ENCODE results near the gene MAEA.

Gene MAEA

DNA sequence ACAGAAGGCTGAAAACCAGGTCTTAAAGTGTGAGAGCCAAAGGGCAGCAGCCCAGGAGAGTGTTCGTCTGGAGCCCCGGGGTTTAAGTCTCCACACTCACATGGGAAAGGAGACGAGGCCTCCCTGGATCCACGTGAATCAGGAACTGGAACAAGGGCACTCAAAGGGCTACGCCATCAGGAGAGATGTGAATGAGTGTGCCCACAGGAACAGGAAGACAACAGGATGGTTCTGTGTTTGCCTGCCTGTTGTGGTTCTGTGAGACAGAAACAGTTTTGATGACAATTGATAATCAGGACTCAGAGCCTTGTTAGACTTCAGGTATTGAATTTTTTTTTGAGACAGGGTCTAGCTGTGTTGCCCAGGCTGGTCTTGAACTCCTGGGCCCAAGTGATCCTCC is 35.9 kb upstream of the MAEA start:
- DNase-seq (ENCODE audit: low read depth in 1 of 2, low spot score in 1 of 2) = no peak
- no peak for TF ChIP-seq JUND (IDR thresholded peaks at IDR 0.05; ENCODE audit: low read depth)
- in situ Hi-C loops (cut with HindIII; ENCODE audit: low pct_unique_long_range_greater_than_20kb, low sequenced_read_pairs) = no loop called here

DNA sequence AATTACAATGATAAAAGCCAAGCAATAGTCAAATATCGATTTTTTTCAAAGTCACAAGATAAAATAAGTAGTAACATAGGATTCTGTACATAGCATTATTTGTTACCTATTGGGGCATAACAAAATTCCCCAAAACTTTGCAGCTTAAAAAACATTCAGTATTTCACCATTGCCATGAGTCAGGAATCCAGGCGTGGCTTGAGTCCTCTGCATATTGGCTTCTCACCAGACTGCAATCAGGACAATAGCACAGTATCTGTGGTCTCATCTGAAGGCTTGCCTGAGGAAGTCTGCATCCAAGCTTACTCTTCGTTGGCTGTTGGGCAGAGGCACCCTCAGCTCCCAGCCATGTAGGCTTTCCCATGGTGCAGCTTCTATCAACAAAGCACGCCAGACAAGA is 34.5 kb upstream of the MAEA start:
- TF ChIP-seq JUND (IDR thresholded peaks at IDR 0.05; ENCODE audit: low read depth) = no peak

DNA sequence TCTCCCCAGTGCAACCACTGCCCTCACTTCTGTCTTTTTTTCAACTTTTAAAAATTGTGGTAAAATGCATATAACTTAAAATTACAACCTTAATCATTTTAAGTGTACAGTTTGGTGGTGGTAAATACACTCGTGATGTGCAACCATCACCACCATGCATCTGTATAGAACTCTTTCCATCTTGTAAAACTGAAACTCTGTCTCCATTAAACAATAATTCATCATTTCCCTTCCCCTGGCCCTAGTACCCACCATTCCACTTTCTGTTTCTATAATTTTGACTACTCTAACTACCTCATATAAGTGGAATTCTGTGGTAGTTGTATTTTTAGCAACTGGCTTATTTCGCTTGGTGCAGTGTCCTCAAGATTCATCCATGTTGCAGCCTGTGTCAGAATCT is 34.0 kb upstream of the MAEA start:
- in situ Hi-C loops (cut with HindIII; ENCODE audit: low pct_unique_long_range_greater_than_20kb, low sequenced_read_pairs) = no loop called here
- no peak for TF ChIP-seq JUND (IDR thresholded peaks at IDR 0.05; ENCODE audit: low read depth)
- DNase-seq (ENCODE audit: low read depth in 1 of 2, low spot score in 1 of 2) = no peak

More for the DNA sequence above, 34.5 kb upstream of the MAEA start:
- in situ Hi-C loops (cut with HindIII; ENCODE audit: low pct_unique_long_range_greater_than_20kb, low sequenced_read_pairs) = no loop called here
- no peak for DNase-seq (ENCODE audit: low read depth in 1 of 2, low spot score in 1 of 2)

DNA sequence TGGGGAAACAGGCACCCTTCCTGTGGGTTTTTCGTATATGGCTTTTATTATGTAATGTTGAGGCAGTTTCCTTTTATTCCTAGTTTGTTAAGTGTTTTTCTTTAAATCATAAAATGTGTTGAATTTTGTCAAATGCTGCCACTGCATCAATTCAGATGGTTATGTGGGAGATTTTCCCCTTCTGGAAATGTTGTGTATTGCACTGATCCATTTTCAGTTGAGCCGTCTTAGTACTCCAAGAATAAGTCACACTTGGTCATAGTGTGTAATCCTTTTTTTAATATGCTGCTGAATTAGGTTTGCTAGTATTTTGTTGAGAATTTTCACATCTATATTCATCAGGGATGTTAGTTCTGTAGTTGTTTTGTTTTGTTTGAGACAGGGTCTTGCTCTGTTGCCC is 31.2 kb upstream of the MAEA start:
- in situ Hi-C loops (cut with HindIII; ENCODE audit: low pct_unique_long_range_greater_than_20kb, low sequenced_read_pairs) = no loop called here
- TF ChIP-seq JUND (IDR thresholded peaks at IDR 0.05; ENCODE audit: low read depth) = no peak
- no peak for DNase-seq (ENCODE audit: low read depth in 1 of 2, low spot score in 1 of 2)

DNA sequence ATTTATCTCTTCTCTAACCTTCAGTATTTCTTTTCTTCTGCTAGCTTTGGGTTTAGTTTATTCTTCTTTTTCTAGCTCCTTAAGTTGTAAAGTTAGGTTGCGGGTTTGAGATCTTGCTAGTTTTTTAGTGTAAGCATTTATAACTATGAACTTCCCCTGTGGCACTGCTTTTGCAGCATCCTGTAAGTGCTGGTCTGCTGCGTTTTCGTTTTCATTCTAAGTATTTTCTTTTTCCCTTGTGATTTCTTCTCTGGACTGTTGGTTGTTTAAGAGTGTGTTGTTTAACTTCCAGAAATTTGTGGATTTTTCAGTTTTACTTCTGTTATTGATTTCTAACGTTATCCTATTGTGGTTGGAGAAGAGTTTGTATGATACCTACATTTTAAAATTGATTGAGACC is 29.7 kb upstream of the MAEA start:
- in situ Hi-C loops (cut with HindIII; ENCODE audit: low pct_unique_long_range_greater_than_20kb, low sequenced_read_pairs) = no loop called here
- no peak for DNase-seq (ENCODE audit: low read depth in 1 of 2, low spot score in 1 of 2)
- no peak for TF ChIP-seq JUND (IDR thresholded peaks at IDR 0.05; ENCODE audit: low read depth)

DNA sequence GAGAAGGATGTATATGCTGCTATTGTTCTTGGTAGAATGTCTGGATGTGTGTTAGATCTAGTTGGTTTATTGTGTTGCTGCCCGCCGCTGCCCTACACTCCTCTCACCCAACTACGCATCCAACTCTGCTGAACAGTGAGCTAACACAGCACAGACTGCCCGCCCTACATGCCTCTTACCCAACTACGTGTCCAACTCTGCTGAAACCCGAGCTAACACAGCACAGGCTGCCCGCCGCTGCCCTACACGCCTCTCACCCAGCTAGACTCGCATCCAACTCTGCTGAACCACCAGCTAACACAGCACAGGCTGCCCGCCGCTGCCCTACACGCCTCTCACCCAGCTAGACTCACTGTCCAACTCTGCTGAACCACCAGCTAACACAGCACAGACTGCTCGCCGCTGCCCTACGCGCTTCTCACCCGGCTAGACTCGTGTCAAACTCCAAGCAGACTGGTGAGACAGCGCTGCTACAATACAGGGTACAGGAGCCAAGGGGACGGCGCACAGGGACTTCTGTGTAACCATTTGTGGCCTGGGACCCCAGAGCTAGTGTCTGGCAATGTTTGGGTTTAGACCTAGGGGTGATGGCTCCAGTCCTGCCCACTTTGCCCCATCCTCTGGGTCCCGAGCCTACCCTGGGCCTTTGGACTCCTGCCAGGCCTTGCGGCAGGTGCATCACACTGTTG is 29.1 kb upstream of the MAEA start:
- in situ Hi-C loops (cut with HindIII; ENCODE audit: low pct_unique_long_range_greater_than_20kb, low sequenced_read_pairs) = no loop called here
- DNase-seq (ENCODE audit: low read depth in 1 of 2, low spot score in 1 of 2) = peak in 1 of 2 experiments; percentile 35
- TF ChIP-seq JUND (IDR thresholded peaks at IDR 0.05; ENCODE audit: low read depth) = no peak

DNA sequence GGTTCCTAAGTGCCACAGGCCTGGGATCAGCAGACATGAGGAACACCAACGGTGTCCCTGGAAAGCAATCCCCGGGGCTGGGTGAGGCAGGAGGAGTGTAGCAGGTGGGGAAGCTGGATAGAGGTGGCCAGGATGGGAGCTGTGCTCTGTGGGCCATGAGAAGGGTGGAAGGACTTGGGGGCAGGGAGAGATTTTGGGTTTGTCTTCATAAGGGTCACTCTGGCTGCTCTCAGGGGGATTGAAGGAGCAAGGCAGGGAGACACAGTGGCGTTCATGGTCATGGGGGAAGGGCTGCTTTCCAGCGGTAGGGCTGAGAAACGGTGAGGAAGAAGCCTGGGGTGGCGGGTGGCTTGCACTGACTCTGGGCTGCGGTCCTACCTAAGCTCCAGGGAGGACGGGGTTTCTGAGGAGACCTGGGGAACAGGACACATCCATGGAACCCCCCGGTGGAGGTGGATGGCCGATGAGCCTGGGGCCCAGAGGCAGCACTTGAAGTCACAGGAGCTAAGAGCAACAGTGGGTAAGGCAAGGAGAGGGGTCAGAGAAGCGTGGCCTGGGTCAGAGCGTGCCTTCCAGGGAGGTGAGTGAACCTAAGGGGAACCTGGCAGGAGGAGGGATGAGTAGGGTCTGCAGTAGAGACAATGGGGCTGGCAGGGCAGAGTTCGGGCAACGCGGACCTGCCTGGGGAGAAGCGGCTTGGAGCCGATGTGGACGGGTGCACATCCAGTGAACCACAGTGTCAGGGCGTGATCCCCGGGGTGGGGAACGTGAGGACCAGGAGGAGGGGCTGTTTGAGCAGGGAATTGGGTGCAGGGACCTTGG is 28.4 kb upstream of the MAEA start:
- TF ChIP-seq JUND (IDR thresholded peaks at IDR 0.05; ENCODE audit: low read depth) = no peak
- in situ Hi-C loops (cut with HindIII; ENCODE audit: low pct_unique_long_range_greater_than_20kb, low sequenced_read_pairs) = no loop called here
- no peak for DNase-seq (ENCODE audit: low read depth in 1 of 2, low spot score in 1 of 2)

DNA sequence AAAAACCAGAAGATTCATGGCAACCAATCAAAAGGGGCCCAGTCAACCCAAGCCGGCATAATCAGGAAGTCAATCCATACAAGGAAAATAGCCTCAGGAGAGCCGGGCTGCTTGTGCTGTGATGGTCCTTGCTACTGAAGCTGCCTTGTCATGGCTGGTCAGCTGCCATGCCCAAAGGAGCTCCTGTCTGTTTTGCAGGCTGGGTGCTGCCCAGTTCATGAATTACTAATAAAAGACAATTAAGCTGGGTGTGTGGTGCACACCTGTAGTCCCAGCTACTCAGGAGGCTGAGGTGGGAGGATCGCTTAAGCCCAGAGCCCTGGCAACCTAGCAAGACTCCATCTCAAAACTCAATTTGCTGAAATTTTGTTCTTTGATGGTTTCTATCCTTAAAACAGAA is 24.7 kb upstream of the MAEA start:
- no peak for DNase-seq (ENCODE audit: low read depth in 1 of 2, low spot score in 1 of 2)
- TF ChIP-seq JUND (IDR thresholded peaks at IDR 0.05; ENCODE audit: low read depth) = no peak
- in situ Hi-C loops (cut with HindIII; ENCODE audit: low pct_unique_long_range_greater_than_20kb, low sequenced_read_pairs) = no loop called here

DNA sequence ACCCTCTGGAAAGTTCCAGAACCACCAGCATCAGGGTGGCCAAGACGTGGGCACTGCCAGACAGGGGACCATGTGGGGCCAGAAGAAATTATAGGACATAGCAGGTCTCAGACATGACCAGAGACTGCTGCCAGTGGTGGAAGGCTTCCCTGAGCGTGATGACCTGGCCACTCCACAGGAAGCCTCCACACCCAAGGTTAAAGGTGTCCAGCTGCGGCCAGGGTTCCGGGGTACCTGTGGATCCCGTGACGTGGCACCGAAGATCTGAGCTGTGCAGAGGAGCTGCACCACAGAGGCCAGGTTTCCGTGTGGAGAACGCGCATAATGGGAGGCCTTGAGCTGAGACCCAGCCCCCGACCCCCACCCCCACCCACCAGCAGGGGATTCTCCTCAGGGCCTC is 24.3 kb upstream of the MAEA start:
- TF ChIP-seq JUND (IDR thresholded peaks at IDR 0.05; ENCODE audit: low read depth) = no peak
- no peak for DNase-seq (ENCODE audit: low read depth in 1 of 2, low spot score in 1 of 2)
- in situ Hi-C loops (cut with HindIII; ENCODE audit: low pct_unique_long_range_greater_than_20kb, low sequenced_read_pairs) = no loop called here

DNA sequence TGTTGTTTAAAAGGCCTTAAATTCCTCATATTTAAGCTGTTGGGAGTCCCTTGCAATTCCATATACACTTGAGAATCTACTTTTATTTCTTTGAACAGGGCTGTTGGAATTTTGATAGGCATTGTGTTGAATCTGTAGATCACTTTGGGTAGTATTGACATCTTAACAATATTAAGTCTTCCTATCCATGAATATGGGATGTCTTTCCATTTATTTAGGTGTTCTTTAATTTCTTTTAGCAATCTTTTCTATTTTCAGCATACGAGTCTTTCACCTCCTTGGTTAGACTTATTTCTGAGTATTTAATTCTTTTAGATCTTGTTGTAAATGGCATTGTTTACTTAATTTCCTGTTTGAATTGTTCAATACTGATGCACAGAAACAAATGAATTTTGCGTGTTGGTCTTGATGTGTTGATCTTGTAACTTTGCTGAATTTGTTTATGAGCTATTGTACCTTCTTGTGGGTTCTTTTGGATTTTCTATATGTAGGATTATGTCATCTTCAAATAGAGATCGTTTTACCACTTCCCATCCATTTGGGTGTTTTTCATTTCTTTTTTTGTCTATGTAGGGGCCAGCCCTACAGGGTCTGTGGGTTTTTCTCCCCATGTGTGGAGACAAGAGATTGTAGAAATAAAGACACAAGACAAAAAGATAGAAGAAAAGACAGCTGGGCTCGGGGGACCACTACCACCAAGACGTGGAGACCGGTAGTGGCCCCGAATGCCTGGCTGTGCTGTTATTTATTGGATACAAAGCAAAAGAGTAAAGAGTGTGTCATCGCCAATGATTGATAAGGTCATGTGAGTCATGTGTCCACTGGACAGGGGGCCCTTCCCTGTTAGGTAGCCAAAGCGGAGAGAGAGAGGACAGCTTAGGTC is 22.6 kb upstream of the MAEA start:
- in situ Hi-C loops (cut with HindIII; ENCODE audit: low pct_unique_long_range_greater_than_20kb, low sequenced_read_pairs) = no loop called here
- no peak for DNase-seq (ENCODE audit: low read depth in 1 of 2, low spot score in 1 of 2)
- TF ChIP-seq JUND (IDR thresholded peaks at IDR 0.05; ENCODE audit: low read depth) = no peak

DNA sequence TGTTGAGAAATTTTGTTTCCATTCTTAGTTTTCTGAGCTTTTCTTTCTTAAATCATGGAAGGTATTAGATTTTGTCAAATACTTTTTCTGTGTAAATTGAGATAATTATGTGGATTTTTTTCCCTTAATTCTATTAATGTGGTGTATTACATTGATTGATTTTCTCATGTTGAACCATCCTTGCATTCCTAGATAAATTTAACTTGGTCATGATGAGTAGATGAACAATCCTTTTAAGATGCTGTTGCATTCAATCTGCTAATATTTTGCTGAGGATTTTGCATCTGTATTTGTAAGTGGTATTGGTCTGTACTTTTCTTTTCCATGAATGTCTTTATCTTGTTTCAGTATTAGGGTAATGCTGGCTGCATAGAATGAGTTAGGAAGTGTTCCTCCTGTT is 20.5 kb upstream of the MAEA start:
- TF ChIP-seq JUND (IDR thresholded peaks at IDR 0.05; ENCODE audit: low read depth) = no peak
- in situ Hi-C loops (cut with HindIII; ENCODE audit: low pct_unique_long_range_greater_than_20kb, low sequenced_read_pairs) = no loop called here
- DNase-seq (ENCODE audit: low read depth in 1 of 2, low spot score in 1 of 2) = no peak

DNA sequence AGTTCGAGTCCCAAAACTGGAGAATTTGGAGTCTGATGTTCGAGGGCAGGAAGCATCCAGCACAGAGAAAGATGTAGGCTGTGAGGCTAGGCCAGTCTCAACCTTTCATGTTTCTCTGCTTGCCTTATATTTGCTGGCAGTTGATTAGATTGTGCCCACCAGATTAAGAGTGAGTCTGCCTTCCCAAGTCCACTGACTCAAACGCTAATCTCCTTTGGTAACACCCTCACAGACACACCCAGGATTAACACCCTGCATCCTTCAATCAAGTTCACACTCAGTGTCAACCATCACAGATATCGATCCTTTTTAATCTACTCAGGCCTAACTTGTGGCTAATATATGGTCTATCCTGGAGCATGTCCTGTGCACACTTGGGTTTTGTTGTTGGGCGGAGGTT is 18.0 kb upstream of the MAEA start:
- DNase-seq (ENCODE audit: low read depth in 1 of 2, low spot score in 1 of 2) = no peak
- no peak for TF ChIP-seq JUND (IDR thresholded peaks at IDR 0.05; ENCODE audit: low read depth)
- in situ Hi-C loops (cut with HindIII; ENCODE audit: low pct_unique_long_range_greater_than_20kb, low sequenced_read_pairs) = no loop called here

DNA sequence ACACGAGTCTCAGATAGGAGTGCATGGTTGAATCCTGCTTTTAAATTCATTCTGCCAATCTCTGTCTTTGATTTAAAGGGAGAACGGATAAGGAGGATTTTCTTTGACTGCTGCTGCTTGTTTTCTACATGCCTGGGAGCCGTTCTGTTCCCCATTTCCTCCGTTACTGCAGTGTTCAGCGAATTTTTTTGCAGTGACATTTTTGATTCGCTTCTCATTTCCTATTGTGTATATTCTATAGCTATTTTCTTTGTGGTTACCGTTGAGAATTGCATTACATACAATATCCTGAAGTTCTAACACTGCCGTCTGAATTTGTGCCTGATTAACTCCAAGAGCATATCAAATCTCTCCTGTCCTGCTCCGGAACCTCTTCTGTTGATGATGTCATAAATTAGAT is 14.8 kb upstream of the MAEA start:
- TF ChIP-seq JUND (IDR thresholded peaks at IDR 0.05; ENCODE audit: low read depth) = no peak
- in situ Hi-C loops (cut with HindIII; ENCODE audit: low pct_unique_long_range_greater_than_20kb, low sequenced_read_pairs) = no loop called here
- no peak for DNase-seq (ENCODE audit: low read depth in 1 of 2, low spot score in 1 of 2)
